Ascending aorta (tissue), 2 donors: ENCODE data around the gene PDZRN3. TPM values are rescaled to one million over a fixed set of nuclear protein-coding genes. Genes with fewer than 3 reads are reported as not detected.

ENCODE experiments used
- DNase-seq, 2 donors: peaks; one replicate each; pipeline ENCODE4 v3.0.0-alpha.2; 2019; ENCODE audit warnings: low spot score in 2 of 2
- H3K27ac ChIP-seq, 2 donors: fragments of 200-600 bp; sonication (generic); one replicate each; pipeline ENCODE4 v1.5.1; 2016 to 2017; ENCODE audit warnings: mild to moderate bottlenecking in 1 of 2
- H3K27me3 ChIP-seq: fragments of 200-600 bp; sonication (generic); one replicate; pipeline ENCODE4 v1.5.1; 2017
- H3K36me3 ChIP-seq, 2 donors: fragments of 200-600 bp; sonication (generic); one replicate each; pipeline ENCODE4 v1.5.1; 2016
- H3K4me1 ChIP-seq, 2 donors: fragments of 200-600 bp; sonication (generic); one replicate each; pipeline ENCODE4 v1.5.1; 2016 to 2017; ENCODE audit warnings: mild to moderate bottlenecking in 1 of 2
- H3K4me3 ChIP-seq, 2 donors: fragments of 200-600 bp; sonication (generic); one replicate each; pipeline ENCODE4 v1.5.1; 2016 to 2017; ENCODE audit warnings: mild to moderate bottlenecking in 1 of 2
- H3K9me3 ChIP-seq, 2 donors: fragments of 200-600 bp; sonication (generic); one replicate each; pipeline ENCODE4 v1.5.1; 2016
- CTCF ChIP-seq, 3 experiments: fragments of 200-600 bp in 2 of 3; fragments of 450-650 bp in 1 of 3; sonication (generic) in 2 of 3; IDR thresholded peaks; one replicate each; pipeline ENCODE4 v1.5.1; 2016 to 2019; ENCODE audit warnings: antibody characterized with exemption in 3 of 3, mild to moderate bottlenecking in 1 of 3, moderate library complexity in 1 of 3
- intact Hi-C: fragments of 100-400 bp; cut with DNase I; formaldehyde crosslinking; loops from one replicate; pipeline ENCODE4 v1.15.1; 2023
- total RNA-seq: library from RNA; depleted of rRNA; stranded (reverse); fragments of >200 nt; gene quantifications from one replicate; pipeline ENCODE4 v1.1.0, GENCODE V29; 2016

Gene PDZRN3
- total RNA-seq, 1 donor from 2014 or later = 71.9 TPM

DNA sequence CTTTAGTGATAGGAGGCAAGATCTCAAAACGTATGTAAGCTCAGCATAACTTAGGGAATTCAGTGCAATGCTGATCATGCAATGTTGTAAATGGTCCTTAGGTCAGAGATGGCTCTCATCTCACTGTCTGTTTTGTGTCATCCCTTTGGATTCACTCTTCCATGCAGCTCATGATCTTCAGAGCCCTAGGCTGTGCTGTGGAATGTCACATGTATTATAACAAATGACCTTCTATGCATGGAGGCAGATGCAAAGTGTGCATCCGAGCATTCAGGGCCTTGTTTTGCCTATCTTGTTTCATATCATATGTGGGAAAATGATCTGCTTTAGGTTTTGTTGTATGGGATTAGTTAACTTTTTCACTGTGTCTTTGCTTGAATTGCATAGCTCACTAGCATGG is 40.5 kb upstream of the PDZRN3 start:
- TF ChIP-seq CTCF (IDR thresholded peaks at IDR 0.05) = no peak
- DNase-seq = no peak
- Histone ChIP-seq H3K27ac (no peak overlapping the region), H3K36me3 (no peaks in the 10 kb centered on the region), H3K4me3 (no peak overlapping the region), H3K4me1 (peaks cover 0 to 2% of the 10 kb centered on the region in 2 donors), H3K9me3 (no peaks in the 10 kb centered on the region), H3K27me3 (no peaks in the 10 kb centered on the region)
- intact Hi-C loops = no loop called here

DNA sequence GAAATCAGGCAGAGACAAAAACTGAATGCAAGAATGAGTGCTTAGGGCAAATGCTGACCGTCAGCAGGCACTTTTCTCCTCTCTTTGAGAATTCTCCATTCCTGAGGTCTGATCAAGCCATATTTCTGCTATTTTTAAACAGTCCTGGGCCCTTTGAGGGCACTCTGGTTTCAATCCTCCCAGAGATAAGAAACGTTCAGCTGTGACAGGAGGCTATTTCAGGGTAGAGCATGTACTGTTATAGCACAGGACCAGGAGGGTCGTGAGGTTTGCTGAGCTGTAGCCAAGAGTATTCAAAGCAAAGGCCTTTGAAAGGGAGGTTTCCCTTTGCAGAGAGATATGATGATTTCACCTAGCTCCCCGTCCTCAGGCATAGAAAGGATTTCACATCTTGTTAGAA is 39.6 kb upstream of the PDZRN3 start:
- Histone ChIP-seq H3K27ac (no peak overlapping the region), H3K36me3 (no peaks in the 10 kb centered on the region), H3K4me1 (peaks cover 0 to 2% of the 10 kb centered on the region in 2 donors), H3K4me3 (no peak overlapping the region), H3K9me3 (no peaks in the 10 kb centered on the region), H3K27me3 (no peaks in the 10 kb centered on the region)
- intact Hi-C loops = no loop called here
- DNase-seq = no peak
- no peak for TF ChIP-seq CTCF (IDR thresholded peaks at IDR 0.05)

DNA sequence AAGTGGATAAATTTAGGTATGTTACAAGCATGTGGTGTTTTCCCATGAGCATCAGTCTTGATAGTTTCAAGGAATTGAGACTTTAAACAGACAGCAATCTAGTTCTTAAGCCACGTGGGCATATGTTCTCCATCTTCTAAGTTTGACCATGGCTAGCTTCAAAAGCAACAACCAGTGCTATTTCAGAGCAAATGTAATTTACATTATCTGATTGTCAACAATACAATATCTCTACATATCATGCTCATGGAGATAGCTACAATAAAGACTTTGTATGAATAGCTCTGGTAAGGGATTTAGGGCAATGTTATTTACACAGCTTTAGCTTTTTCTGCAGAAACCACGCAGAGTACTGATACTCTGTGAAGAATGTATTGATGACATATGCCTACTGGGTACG is 38.8 kb upstream of the PDZRN3 start:
- Histone ChIP-seq H3K4me1 (peaks cover 0 to 2% of the 10 kb centered on the region in 2 donors), H3K4me3 (no peak overlapping the region), H3K36me3 (no peaks in the 10 kb centered on the region), H3K9me3 (no peaks in the 10 kb centered on the region), H3K27me3 (no peaks in the 10 kb centered on the region), H3K27ac (no peak overlapping the region)
- DNase-seq = no peak
- intact Hi-C loops = no loop called here
- no peak for TF ChIP-seq CTCF (IDR thresholded peaks at IDR 0.05)

GRCh38 chr3:73661265-73661664 is 36.5 kb upstream of the PDZRN3 start:
- H3K36me3 ChIP-seq = no peaks in the 10 kb centered on the region
- peaks cover 0 to 2% of the 10 kb centered on the region in 2 donors for H3K4me1 ChIP-seq
- H3K27me3 ChIP-seq = no peaks in the 10 kb centered on the region
- no peak overlapping the region for H3K4me3 ChIP-seq
- no peaks in the 10 kb centered on the region for H3K9me3 ChIP-seq
- no peak overlapping the region for H3K27ac ChIP-seq
- DNase-seq = no peak
- TF ChIP-seq CTCF (IDR thresholded peaks at IDR 0.05) = no peak
- intact Hi-C loops = no loop called here

GRCh38 chr3:73658227-73658626 is 33.5 kb upstream of the PDZRN3 start:
- intact Hi-C loops = no loop called here
- Histone ChIP-seq H3K4me3 (no peak overlapping the region), H3K4me1 (no peaks in the 10 kb centered on the region), H3K36me3 (no peaks in the 10 kb centered on the region), H3K27me3 (no peaks in the 10 kb centered on the region), H3K27ac (no peak overlapping the region), H3K9me3 (no peaks in the 10 kb centered on the region)
- TF ChIP-seq CTCF (IDR thresholded peaks at IDR 0.05) = no peak
- DNase-seq = no peak

- intact Hi-C loops = no loop called here
- TF ChIP-seq CTCF (IDR thresholded peaks at IDR 0.05) = no peak
- no peaks in the 10 kb centered on the region for H3K9me3 ChIP-seq
Observed at GRCh38 chr3:73657186-73657585, 32.4 kb upstream of the PDZRN3 start.

More at GRCh38 chr3:73657186-73657585, 32.4 kb upstream of the PDZRN3 start:
- DNase-seq = no peak
- H3K4me1 ChIP-seq = no peaks in the 10 kb centered on the region
- no peak overlapping the region for H3K27ac ChIP-seq
- H3K4me3 ChIP-seq = no peak overlapping the region
- H3K27me3 ChIP-seq = no peaks in the 10 kb centered on the region
- no peaks in the 10 kb centered on the region for H3K36me3 ChIP-seq
